H1 (cell line): ENCODE data around the gene CXADR.

Experiments
- CTCF ChIP-seq, 3 experiments: IDR thresholded peaks; 1 replicate in 2 of 3; 2 replicates in 1 of 3; pipeline versions ENCODE4 v1.5.1 to v1.6.1; 2011; ENCODE audit warnings: low read length in 3 of 3, mild to moderate bottlenecking in 3 of 3, inconsistent platforms in 2 of 3, low read depth in 1 of 3, moderate library complexity in 1 of 3; ENCODE audit not compliant: insufficient read depth in 1 of 3; ENCODE audit errors: control extremely low read depth in 1 of 3
- GABPA ChIP-seq: IDR thresholded peaks from 2 replicates; pipeline ENCODE4 v1.6.1; 2011; ENCODE audit warnings: mild to moderate bottlenecking, low read length, moderate library complexity, borderline replicate concordance; ENCODE audit not compliant: insufficient read depth
- JUND ChIP-seq: IDR thresholded peaks from 2 replicates; pipeline ENCODE4 v1.6.1; 2011; ENCODE audit warnings: mild to moderate bottlenecking, improper control_type of control experiment, low read length
- POLR2AphosphoS5 ChIP-seq: IDR thresholded peaks from 2 replicates; pipeline ENCODE4 v1.6.1; 2011; ENCODE audit warnings: low read depth, low read length
- SP1 ChIP-seq: IDR thresholded peaks from 2 replicates; pipeline ENCODE4 v1.6.1; 2011; ENCODE audit warnings: low read depth, low read length
- TAF1 ChIP-seq: IDR thresholded peaks from 2 replicates; pipeline ENCODE4 v1.6.1; 2011; ENCODE audit warnings: mild to moderate bottlenecking, low read depth, low read length

- TF ChIP-seq GABPA, result no peak
- no peak for TF ChIP-seq CTCF (IDR thresholded peaks at IDR 0.05; ENCODE audit: control extremely low read depth in 1 of 3, insufficient read depth in 1 of 3, low read depth in 1 of 3, low read length in 3 of 3)
- TF ChIP-seq SP1, result no peak
- no peak for TF ChIP-seq POLR2AphosphoS5
- no peak for TF ChIP-seq TAF1
- no peak for TF ChIP-seq JUND
Measured at GRCh38 chr21:17479606-17480005, 33.2 kb upstream of the CXADR start.
